Measurements from ENCODE around the gene RP9.

- TF ChIP-seq CTCF (conservative IDR thresholded peaks at IDR 0.05) (peak; percentile 47; the same call in 1 of the 2 replicates), EZH2 (IDR thresholded peaks at IDR 0.05; ENCODE audit: low read depth) (no peak)
Measured at GRCh38 chr7:33108554-33109004, 625 bp downstream of the RP9 start.

Data from PC-9 (cell line).